AG09309 (cell line): ENCODE results near the gene SCUBE1.
"Not testable (repeated sequence)": the region's sequence is repeated elsewhere in the genome, so short reads cannot be mapped to it uniquely, and the experiment has no call there.

Source experiments
- DNase-seq: peaks from one replicate; pipeline ENCODE4 v3.0.0-alpha.2; 2010; ENCODE audit warnings: low read depth
- H3K4me3 ChIP-seq: 2 replicates; pipeline ENCODE4 v1.5.1; 2011; ENCODE audit warnings: mild to moderate bottlenecking, low read depth, low read length, moderate library complexity; ENCODE audit not compliant: control insufficient read depth
- TF ChIP-seq, protein P1 (sequence below): IDR thresholded peaks from 2 replicates; pipeline ENCODE4 v1.5.1; 2011; ENCODE audit warnings: mild to moderate bottlenecking, low read depth, low read length, inconsistent platforms; ENCODE audit not compliant: insufficient read depth, control insufficient read depth; ENCODE audit errors: missing control alignments

The SCUBE1 gene

DNA sequence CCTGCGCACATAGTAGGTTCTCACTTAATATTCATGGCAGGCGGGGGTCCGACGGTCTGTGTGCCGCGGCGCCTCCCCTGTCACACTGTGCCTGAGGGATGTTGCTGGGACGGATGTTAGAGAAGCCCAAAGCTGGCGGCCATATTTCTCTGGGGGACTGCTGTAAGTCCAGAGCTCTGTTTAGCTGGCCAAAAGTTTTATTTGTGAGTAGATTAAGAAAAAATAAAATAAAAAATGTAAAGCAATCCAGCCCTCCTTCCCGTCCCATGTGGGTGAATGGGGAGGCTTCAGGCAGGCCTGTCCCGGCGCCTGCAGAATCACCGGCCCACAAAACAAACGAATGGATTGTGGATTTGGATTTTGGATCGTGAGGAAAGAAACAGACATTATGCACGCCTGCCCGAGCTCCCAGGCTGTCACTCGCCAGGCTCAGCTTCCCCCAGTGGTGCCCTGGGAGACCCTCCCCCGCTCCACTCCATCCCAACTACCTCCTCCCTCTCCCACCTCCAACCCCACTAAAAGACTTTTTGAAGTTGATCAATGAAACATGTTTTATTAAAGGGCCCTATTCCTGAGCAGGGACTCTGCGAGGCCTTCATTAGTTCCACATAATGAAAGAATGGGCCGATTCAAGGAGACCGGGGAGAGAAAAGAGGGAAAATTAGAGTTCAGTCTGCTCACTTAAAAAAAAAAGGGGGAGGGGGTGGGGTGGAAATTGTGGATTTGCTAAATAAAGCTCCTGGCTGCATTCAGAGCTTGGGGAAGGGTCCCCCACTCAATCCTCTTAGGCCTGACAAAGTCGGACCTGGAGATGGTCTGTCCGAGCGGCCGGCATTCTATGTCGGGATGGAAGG, 20.4 kb upstream of the SCUBE1 start:
- H3K4me3 ChIP-seq, result no peak overlapping the region
- TF ChIP-seq, protein P1, sequence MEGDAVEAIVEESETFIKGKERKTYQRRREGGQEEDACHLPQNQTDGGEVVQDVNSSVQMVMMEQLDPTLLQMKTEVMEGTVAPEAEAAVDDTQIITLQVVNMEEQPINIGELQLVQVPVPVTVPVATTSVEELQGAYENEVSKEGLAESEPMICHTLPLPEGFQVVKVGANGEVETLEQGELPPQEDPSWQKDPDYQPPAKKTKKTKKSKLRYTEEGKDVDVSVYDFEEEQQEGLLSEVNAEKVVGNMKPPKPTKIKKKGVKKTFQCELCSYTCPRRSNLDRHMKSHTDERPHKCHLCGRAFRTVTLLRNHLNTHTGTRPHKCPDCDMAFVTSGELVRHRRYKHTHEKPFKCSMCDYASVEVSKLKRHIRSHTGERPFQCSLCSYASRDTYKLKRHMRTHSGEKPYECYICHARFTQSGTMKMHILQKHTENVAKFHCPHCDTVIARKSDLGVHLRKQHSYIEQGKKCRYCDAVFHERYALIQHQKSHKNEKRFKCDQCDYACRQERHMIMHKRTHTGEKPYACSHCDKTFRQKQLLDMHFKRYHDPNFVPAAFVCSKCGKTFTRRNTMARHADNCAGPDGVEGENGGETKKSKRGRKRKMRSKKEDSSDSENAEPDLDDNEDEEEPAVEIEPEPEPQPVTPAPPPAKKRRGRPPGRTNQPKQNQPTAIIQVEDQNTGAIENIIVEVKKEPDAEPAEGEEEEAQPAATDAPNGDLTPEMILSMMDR, result no peak
- no peak for DNase-seq

DNA sequence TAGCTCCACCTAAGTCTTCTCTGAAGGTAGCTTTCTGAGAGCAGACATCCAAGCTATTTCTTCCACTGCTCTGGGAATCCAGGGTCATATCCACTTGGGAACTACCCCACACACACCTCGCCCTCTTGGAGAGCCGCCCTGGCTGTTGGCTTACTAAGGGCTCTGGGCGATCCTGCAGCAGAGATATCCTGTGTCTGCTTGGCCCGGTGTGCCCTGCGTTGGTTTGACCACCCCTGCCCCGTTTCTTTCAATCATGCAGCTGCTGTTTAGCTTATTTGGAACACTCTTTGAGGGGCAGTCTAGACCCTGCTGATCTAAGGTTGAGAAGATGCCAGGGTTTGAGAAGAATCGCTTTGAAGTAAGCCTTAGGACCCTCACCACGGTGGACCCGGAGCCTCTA, 17.4 kb upstream of the SCUBE1 start:
- DNase-seq, result no peak
- H3K4me3 ChIP-seq, result no peak overlapping the region
- TF ChIP-seq, protein P1, result no peak

DNA sequence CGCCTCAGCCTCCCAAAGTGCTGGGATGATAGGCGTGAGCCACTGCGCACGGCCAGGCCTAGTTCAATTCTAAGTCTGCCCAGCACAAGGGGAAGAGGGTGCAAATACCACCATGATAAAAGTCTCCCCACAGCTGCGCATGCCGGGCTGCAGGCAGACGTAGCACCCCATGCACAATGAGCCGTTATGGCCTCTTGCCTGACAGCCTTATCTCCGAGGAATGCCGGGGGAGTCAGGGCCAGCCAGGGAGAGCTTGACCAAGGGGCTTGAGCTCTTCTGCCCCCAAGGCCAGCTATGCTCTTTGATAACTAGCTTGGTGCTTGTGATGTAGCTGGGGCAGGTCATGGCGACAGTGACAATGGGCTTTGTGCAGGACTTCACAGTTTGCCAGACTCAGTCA, 13.7 kb upstream of the SCUBE1 start:
- no peak for DNase-seq
- TF ChIP-seq, protein P1, result no peak
- H3K4me3 ChIP-seq, result no peak overlapping the region

DNA sequence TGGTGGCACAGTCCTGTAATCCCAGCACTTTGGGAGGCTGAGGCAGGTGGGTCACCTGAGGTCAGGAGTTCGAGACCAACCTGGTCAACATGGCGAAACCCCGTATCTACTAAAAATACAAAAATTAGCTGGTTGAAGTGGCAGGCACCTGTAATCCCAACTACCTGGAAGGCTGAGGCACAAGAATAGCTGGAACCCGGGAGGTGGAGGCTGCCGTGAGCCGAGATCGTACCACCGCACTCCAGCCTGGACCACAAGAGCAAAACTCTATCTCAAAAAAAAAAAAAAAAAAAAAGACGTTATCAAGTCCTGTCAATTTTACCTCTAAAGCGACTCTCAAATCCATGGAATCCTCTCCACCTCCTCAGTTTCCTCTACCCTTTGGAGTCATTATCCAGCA, 12.5 kb upstream of the SCUBE1 start:
- DNase-seq, H3K4me3 ChIP-seq: not testable (repeated sequence)

DNA sequence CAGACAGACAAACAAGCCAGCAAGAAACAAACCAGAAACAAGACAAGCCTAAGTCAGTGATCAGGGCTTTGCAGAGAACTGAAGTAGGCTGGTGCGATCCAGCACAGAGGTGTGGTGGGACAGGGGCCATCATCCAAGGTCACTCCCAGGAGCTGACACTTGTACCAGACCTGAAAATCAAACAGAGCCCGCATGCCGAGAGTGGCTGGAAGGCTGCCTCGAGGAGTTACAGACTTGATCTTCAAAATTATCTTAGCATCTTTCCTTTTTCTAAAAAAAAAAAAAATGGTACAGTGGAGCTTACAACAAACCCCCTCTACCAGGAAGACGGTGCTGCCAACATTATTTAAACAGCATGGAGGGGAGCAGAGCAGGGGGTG, 8.8 kb upstream of the SCUBE1 start:
- H3K4me3 ChIP-seq, result no peak overlapping the region
- TF ChIP-seq, protein P1, result no peak
- DNase-seq, result no peak

DNA sequence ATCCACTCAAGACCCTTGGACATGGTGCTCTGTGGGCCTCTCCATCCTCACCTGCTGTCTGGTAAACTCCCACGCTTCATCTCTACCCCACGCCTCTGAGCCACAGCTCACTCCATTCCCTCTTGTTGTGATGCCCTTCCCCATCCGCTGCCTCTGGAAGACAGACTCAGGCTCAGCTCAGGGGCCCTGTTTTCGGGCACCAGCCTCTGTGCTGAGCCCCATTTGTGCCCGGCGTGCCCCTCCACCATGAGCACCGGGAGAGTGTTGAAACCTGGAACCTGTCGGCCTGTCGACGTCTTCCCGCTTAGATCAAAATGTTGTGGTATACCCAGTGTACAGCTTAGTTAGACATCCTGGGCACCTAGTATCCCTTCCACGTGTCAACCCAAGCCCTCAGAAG, 6.5 kb upstream of the SCUBE1 start:
- TF ChIP-seq, protein P1, result no peak
- H3K4me3 ChIP-seq, result no peak overlapping the region
- DNase-seq, result no peak

DNA sequence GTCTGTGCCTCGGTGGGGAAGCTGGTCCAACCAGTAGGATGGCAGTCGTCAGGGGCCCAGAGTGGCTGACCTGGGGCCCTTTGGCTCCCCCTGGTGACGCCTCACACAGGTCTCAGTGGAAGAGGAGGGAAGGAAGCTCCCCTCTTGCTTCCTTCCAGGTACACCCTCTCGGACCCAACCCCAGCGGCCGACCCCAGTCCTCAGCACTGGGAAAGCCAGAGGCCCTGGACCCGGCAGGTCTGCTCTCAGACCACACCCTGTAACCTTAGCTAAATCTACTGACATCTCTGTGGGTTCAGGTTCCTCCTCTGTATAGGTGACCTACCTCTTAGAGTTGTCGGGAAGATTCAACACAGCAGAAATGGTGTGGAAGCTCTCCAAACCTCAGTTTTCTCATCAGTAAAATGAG, 3.4 kb upstream of the SCUBE1 start:
- H3K4me3 ChIP-seq, result no peak overlapping the region
- TF ChIP-seq, protein P1, result peak; percentile 71
- no peak for DNase-seq
